K562 (cell line): ENCODE measurements around the gene MALAT1. TPM values are rescaled to one million over a fixed set of nuclear protein-coding genes. Genes with fewer than 3 reads are reported as not detected.

Source experiments
- CBX8 ChIP-seq: fragments of 200-600 bp; sonication (generic); IDR thresholded peaks from 2 replicates; pipeline ENCODE4 v1.6.1; 2012; ENCODE audit warnings: borderline replicate concordance, mixed run types, low read depth, mild to moderate bottlenecking, moderate library complexity, mixed read lengths, low read length, control low read depth, inconsistent platforms; ENCODE audit not compliant: poor library complexity, severe bottlenecking; ENCODE audit errors: extremely low read depth
- CHD2 ChIP-seq: IDR thresholded peaks from 2 replicates; pipeline ENCODE4 v1.6.1; 2011; ENCODE audit warnings: low read depth, low read length
- CSDE1 ChIP-seq, 2 experiments: fragments of 450-650 bp; IDR thresholded peaks; 2 replicates each; pipeline ENCODE4 v1.6.1; 2016; ENCODE audit warnings: mild to moderate bottlenecking in 1 of 2
- FOXA3 ChIP-seq, 2 experiments: fragments of 450-650 bp in 1 of 2; sonication (generic) in 1 of 2; formaldehyde crosslinking; IDR thresholded peaks in 1 of 2; conservative IDR thresholded peaks in 1 of 2; 2 replicates each; pipeline versions ENCODE4 v1.4.0 to v1.8.0; 2020 to 2022; ENCODE audit warnings: mild to moderate bottlenecking in 2 of 2, missing genetic modification reagents in 1 of 2
- IFI16 ChIP-seq: fragments of 250-450 bp; sonication (Bioruptor Pico); IDR thresholded peaks from 2 replicates; pipeline ENCODE4 v2.1.2; 2022; ENCODE audit warnings: mild to moderate bottlenecking, inconsistent platforms
- JUND ChIP-seq, 2 experiments: IDR thresholded peaks; 2 replicates in 1 of 2; 3 replicates in 1 of 2; pipeline ENCODE4 v1.6.1; 2011; ENCODE audit warnings: borderline replicate concordance in 2 of 2, low read depth in 2 of 2, low read length in 2 of 2, improper control_type of control experiment in 1 of 2, missing biosample characterization in 1 of 2, missing genetic modification characterization in 1 of 2, missing genetic modification reagents in 1 of 2
- MYC ChIP-seq, 2 experiments: fragments of 250-450 bp in 1 of 2; sonication (Bioruptor Pico) in 1 of 2; IDR thresholded peaks; 2 replicates each; pipeline versions ENCODE4 v1.5.1 to v1.6.1; 2012 to 2021; ENCODE audit warnings: low read depth in 2 of 2, borderline replicate concordance in 1 of 2, improper control_type of control experiment in 1 of 2, low read length in 1 of 2, mild to moderate bottlenecking in 1 of 2, moderate library complexity in 1 of 2
- NCOA6 ChIP-seq: fragments of 450-650 bp; IDR thresholded peaks from 2 replicates; pipeline ENCODE4 v1.6.1; 2017; ENCODE audit warnings: mild to moderate bottlenecking
- POLR2AphosphoS5 ChIP-seq: IDR thresholded peaks from 2 replicates; pipeline ENCODE4 v1.6.1; 2011; ENCODE audit warnings: mild to moderate bottlenecking, low read depth, low read length, moderate library complexity; ENCODE audit not compliant: control insufficient read depth, insufficient read depth
- POLR2H ChIP-seq: IDR thresholded peaks from 2 replicates; pipeline ENCODE4 v1.6.1; 2016; ENCODE audit warnings: missing genetic modification characterization, low read depth, mild to moderate bottlenecking, control low read depth, missing compliant biosample characterization, moderate library complexity
- RAD21 ChIP-seq, 2 experiments: fragments of 250-450 bp in 1 of 2; fragments of 450-650 bp in 1 of 2; sonication (Bioruptor Pico) in 1 of 2; formaldehyde crosslinking in 1 of 2; IDR thresholded peaks in 1 of 2; conservative IDR thresholded peaks in 1 of 2; 2 replicates each; pipeline versions ENCODE4 v1.4.0 to v1.8.0; 2020 to 2022; ENCODE audit warnings: mild to moderate bottlenecking in 2 of 2, moderate library complexity in 1 of 2
- RBFOX2 ChIP-seq: fragments of 200-400 bp; formaldehyde crosslinking; IDR thresholded peaks from 2 replicates; pipeline ENCODE4 v1.6.1; 2017; ENCODE audit warnings: low read depth, mild to moderate bottlenecking, low read length, moderate library complexity
- RBM22 ChIP-seq: fragments of 200-400 bp; formaldehyde crosslinking; IDR thresholded peaks from 2 replicates; pipeline ENCODE4 v1.6.1; 2018; ENCODE audit warnings: low read length, low read depth; ENCODE audit not compliant: poor library complexity, severe bottlenecking
- SLC30A9 ChIP-seq: fragments of 250-450 bp; sonication (Bioruptor Pico); IDR thresholded peaks from 2 replicates; pipeline ENCODE4 v1.8.0; 2022; ENCODE audit warnings: mild to moderate bottlenecking, moderate library complexity
- SRF ChIP-seq, 2 experiments: fragments of 250-450, 450-650 bp in 1 of 2; sonication (Bioruptor Pico) in 1 of 2; sonication (generic) in 1 of 2; formaldehyde crosslinking; IDR thresholded peaks; 2 replicates each; pipeline versions ENCODE4 v1.5.0 to v1.5.1; 2020 to 2022; ENCODE audit warnings: mild to moderate bottlenecking in 1 of 2, missing genetic modification reagents in 1 of 2
- WHSC1 ChIP-seq: IDR thresholded peaks from one replicate; pipeline ENCODE4 v1.6.1; 2012; ENCODE audit warnings: low read length, control low read depth, inconsistent platforms
- ZNF134 ChIP-seq: fragments of 250-450 bp; sonication (Bioruptor Pico); conservative IDR thresholded peaks from 2 replicates; pipeline ENCODE4 v1.4.0; 2020
- ZNF3 ChIP-seq: fragments of 250-450 bp; sonication (Bioruptor Pico); IDR thresholded peaks from 2 replicates; pipeline ENCODE4 v1.5.0; 2021; ENCODE audit warnings: mild to moderate bottlenecking, moderate library complexity
- ZNF431 ChIP-seq: sonication (generic); formaldehyde crosslinking; IDR thresholded peaks from 2 replicates; pipeline ENCODE4 v1.8.0; 2022; ENCODE audit warnings: mild to moderate bottlenecking, missing genetic modification reagents
- polyA plus RNA-seq, 8 experiments: library from polyadenylated mRNA; depleted of rRNA in 4 of 8; stranded (reverse) in 5 of 8; unstranded in 3 of 8; fragments of >200 nt; fragmentation: Nextera tagmentation in 2 of 8; fragmentation: Illumina TruSeq in 1 of 8; extraction: Ambion mirVana in 2 of 8; extraction: Trizol in 1 of 8; gene quantifications; 2 replicates each; pipeline versions ENCODE4 v1.2.1 to v1.2.3, GENCODE V29; 2011 to 2014; ENCODE audit warnings: inconsistent platforms in 1 of 8, missing spikeins in 1 of 8
- total RNA-seq, 7 experiments: library from RNA; depleted of rRNA in 6 of 7; stranded (reverse); fragments of >200 nt in 6 of 7; fragmentation: Illumina TruSeq in 2 of 7; extraction: Trizol in 2 of 7; gene quantifications; 2 replicates each; pipeline versions ENCODE4 v1.2.1 to v1.2.3, GENCODE V29; 2011 to 2021; ENCODE audit warnings: low replicate concordance in 1 of 7
- TF ChIP-seq, protein P1 (sequence below): sonication (generic); formaldehyde crosslinking; IDR thresholded peaks from 2 replicates; pipeline ENCODE4 v1.8.0; 2022; ENCODE audit warnings: missing genetic modification reagents, mild to moderate bottlenecking, borderline replicate concordance
- TF ChIP-seq, protein P2 (sequence below): fragments of 450-650 bp; formaldehyde crosslinking; IDR thresholded peaks from 2 replicates; pipeline ENCODE4 v1.4.0; 2022; ENCODE audit warnings: missing genetic modification characterization
- TF ChIP-seq, protein P3 (sequence below): fragments of 450-650 bp; IDR thresholded peaks from 2 replicates; pipeline ENCODE4 v1.6.1; 2018; ENCODE audit warnings: mild to moderate bottlenecking, low read depth; ENCODE audit not compliant: partially characterized antibody

Gene MALAT1
- total and polyA plus RNA-seq, 9 of the 15 experiments (the other 6 are each of a cell fraction or from before 2014, with no cell fraction given) = 363 to 8,715 (median 2,351) TPM

DNA sequence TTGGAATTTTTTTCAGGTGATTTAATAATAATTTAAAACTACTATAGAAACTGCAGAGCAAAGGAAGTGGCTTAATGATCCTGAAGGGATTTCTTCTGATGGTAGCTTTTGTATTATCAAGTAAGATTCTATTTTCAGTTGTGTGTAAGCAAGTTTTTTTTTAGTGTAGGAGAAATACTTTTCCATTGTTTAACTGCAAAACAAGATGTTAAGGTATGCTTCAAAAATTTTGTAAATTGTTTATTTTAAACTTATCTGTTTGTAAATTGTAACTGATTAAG is 3.4 kb downstream of the MALAT1 start (continued):
- no peak for TF ChIP-seq ZNF134 (CRISPR knock-in tag)
- TF ChIP-seq POLR2AphosphoS5 = peak; percentile 12; the same call in 1 of the 2 replicates
- no peak for TF ChIP-seq WHSC1
- 0 out of 4 replicates have a peak, but pooled peaks of 1 of the 2 experiments have one; percentile 15 for TF ChIP-seq CSDE1 (IDR thresholded peaks at IDR 0.05)
- 0 out of 4 replicates have a peak, but pooled peaks of 1 of the 2 experiments have one; percentile 8 for TF ChIP-seq SRF (CRISPR knock-in tag; IDR thresholded peaks at IDR 0.05)
- 0 out of 4 replicates have a peak, but pooled peaks of 1 of the 2 experiments have one; percentile 13 for TF ChIP-seq RAD21 (CRISPR knock-in tag; conservative IDR thresholded peaks at IDR 0.05 in 1 of 2, IDR thresholded peaks at IDR 0.05 in 1 of 2)
- TF ChIP-seq, protein P1, sequence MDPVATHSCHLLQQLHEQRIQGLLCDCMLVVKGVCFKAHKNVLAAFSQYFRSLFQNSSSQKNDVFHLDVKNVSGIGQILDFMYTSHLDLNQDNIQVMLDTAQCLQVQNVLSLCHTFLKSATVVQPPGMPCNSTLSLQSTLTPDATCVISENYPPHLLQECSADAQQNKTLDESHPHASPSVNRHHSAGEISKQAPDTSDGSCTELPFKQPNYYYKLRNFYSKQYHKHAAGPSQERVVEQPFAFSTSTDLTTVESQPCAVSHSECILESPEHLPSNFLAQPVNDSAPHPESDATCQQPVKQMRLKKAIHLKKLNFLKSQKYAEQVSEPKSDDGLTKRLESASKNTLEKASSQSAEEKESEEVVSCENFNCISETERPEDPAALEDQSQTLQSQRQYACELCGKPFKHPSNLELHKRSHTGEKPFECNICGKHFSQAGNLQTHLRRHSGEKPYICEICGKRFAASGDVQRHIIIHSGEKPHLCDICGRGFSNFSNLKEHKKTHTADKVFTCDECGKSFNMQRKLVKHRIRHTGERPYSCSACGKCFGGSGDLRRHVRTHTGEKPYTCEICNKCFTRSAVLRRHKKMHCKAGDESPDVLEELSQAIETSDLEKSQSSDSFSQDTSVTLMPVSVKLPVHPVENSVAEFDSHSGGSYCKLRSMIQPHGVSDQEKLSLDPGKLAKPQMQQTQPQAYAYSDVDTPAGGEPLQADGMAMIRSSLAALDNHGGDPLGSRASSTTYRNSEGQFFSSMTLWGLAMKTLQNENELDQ (CRISPR knock-in tag) = no peak
- TF ChIP-seq ZNF3 (CRISPR knock-in tag) = no peak
- no peak for TF ChIP-seq CBX8
- peak; percentile 47 for TF ChIP-seq RBFOX2
- TF ChIP-seq, protein P2, sequence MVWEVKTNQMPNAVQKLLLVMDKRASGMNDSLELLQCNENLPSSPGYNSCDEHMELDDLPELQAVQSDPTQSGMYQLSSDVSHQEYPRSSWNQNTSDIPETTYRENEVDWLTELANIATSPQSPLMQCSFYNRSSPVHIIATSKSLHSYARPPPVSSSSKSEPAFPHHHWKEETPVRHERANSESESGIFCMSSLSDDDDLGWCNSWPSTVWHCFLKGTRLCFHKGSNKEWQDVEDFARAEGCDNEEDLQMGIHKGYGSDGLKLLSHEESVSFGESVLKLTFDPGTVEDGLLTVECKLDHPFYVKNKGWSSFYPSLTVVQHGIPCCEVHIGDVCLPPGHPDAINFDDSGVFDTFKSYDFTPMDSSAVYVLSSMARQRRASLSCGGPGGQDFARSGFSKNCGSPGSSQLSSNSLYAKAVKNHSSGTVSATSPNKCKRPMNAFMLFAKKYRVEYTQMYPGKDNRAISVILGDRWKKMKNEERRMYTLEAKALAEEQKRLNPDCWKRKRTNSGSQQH = no peak
- no peak for TF ChIP-seq ZNF431 (CRISPR knock-in tag)
- TF ChIP-seq MYC (IDR thresholded peaks at IDR 0.05; ENCODE audit: low read depth, low read length) = no peak
- TF ChIP-seq MYC (CRISPR knock-in tag; IDR thresholded peaks at IDR 0.05; ENCODE audit: borderline replicate concordance, low read depth) = no peak
- TF ChIP-seq, protein P3, sequence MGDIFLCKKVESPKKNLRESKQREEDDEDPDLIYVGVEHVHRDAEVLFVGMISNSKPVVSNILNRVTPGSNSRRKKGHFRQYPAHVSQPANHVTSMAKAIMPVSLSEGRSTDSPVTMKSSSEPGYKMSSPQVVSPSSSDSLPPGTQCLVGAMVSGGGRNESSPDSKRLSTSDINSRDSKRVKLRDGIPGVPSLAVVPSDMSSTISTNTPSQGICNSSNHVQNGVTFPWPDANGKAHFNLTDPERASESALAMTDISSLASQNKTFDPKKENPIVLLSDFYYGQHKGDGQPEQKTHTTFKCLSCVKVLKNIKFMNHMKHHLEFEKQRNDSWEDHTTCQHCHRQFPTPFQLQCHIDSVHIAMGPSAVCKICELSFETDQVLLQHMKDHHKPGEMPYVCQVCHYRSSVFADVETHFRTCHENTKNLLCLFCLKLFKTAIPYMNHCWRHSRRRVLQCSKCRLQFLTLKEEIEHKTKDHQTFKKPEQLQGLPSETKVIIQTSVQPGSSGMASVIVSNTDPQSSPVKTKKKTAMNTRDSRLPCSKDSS = no peak
- TF ChIP-seq RBM22 = peak; percentile 98
- no peak for TF ChIP-seq IFI16 (CRISPR knock-in tag)
- peak; percentile 7; the same call in 1 of the 2 replicates for TF ChIP-seq CHD2
- TF ChIP-seq NCOA6 = no peak
- no peak for TF ChIP-seq FOXA3 (CRISPR knock-in tag; conservative IDR thresholded peaks at IDR 0.05 in 1 of 2, IDR thresholded peaks at IDR 0.05 in 1 of 2)
- TF ChIP-seq POLR2H (tag) = peak; percentile 88
- no peak for TF ChIP-seq JUND (IDR thresholded peaks at IDR 0.05; ENCODE audit: borderline replicate concordance, low read depth, low read length)
- TF ChIP-seq JUND (tag; IDR thresholded peaks at IDR 0.05; ENCODE audit: borderline replicate concordance, low read depth, low read length) = no peak
- no peak for TF ChIP-seq SLC30A9 (CRISPR knock-in tag)
